Naive thymus-derived CD4-positive, alpha-beta T cell (primary cell): ENCODE measurements around the gene CHMP3. TPM values are rescaled to one million over a fixed set of nuclear protein-coding genes. Genes with fewer than 3 reads are reported as not detected.

Experiments used
- ATAC-seq: fragments of 150-1000 bp; cut with Tn5 transposase; 2 replicates; pipeline ENCODE4 v1.10.0; 2021; ENCODE audit warnings: mild to moderate bottlenecking, moderate library complexity
- CTCF ChIA-PET: fragments of 350-600 bp; sonication (Branson Sonifier 250); formaldehyde crosslinking; loops from one replicate; lab custom pipeline; 2021; ENCODE audit warnings: antibody characterized with exemption; lab: Charles Lee
- POLR2A ChIA-PET: fragments of 350-600 bp; sonication (Branson Sonifier 250); formaldehyde crosslinking; loops from one replicate; lab custom pipeline; 2021; ENCODE audit warnings: antibody characterized with exemption, inconsistent platforms; lab: Charles Lee
- DNase-seq, 9 donors: peaks; one replicate each; pipeline versions ENCODE4 v3.0.0 to v3.0.0-alpha.2; 2020 to 2022; ENCODE audit warnings: mixed read lengths in 1 of 9
- H3K27ac ChIP-seq: one replicate; pipeline ENCODE4 v1.7.0; 2013; ENCODE audit warnings: mild to moderate bottlenecking, low read depth, low read length, moderate library complexity
- H3K27me3 ChIP-seq, 2 donors: one replicate each; pipeline ENCODE4 v1.7.0; 2013; ENCODE audit warnings: low read length in 2 of 2, mild to moderate bottlenecking in 2 of 2, moderate library complexity in 2 of 2; ENCODE audit not compliant: control insufficient read depth in 2 of 2, insufficient read depth in 2 of 2
- H3K36me3 ChIP-seq, 3 experiments: 1 replicate in 2 of 3; 2 replicates in 1 of 3; pipeline ENCODE4 v1.7.0; 2013; ENCODE audit warnings: low read length in 3 of 3, mild to moderate bottlenecking in 3 of 3, moderate library complexity in 1 of 3; ENCODE audit not compliant: insufficient read depth in 3 of 3, control insufficient read depth in 2 of 3
- H3K4me1 ChIP-seq, 2 donors: one replicate each; pipeline ENCODE4 v1.7.0; 2013; ENCODE audit warnings: low read length in 2 of 2, mild to moderate bottlenecking in 2 of 2, moderate library complexity in 1 of 2; ENCODE audit not compliant: control insufficient read depth in 2 of 2, insufficient read depth in 2 of 2
- H3K4me3 ChIP-seq: 2 replicates; pipeline ENCODE4 v1.7.0; 2013; ENCODE audit warnings: mild to moderate bottlenecking, low read length
- H3K9me3 ChIP-seq, 3 experiments: 1 replicate in 2 of 3; 2 replicates in 1 of 3; pipeline ENCODE4 v1.7.0; 2013; ENCODE audit warnings: low read length in 3 of 3; ENCODE audit not compliant: control insufficient read depth in 2 of 3
- H3K27ac Mint-ChIP-seq, 9 donors: one replicate each; pipeline ENCODE4 v1.8.0; 2020 to 2022; ENCODE audit warnings: mixed read lengths in 9 of 9, mild to moderate bottlenecking in 8 of 9, moderate library complexity in 5 of 9, inconsistent platforms in 2 of 9
- H3K27me3 Mint-ChIP-seq, 5 donors: one replicate each; pipeline ENCODE4 v1.8.0; 2021 to 2022; ENCODE audit warnings: mixed read lengths in 5 of 5, mild to moderate bottlenecking in 1 of 5
- H3K36me3 Mint-ChIP-seq, 5 donors: one replicate each; pipeline ENCODE4 v1.8.0; 2020 to 2022; ENCODE audit warnings: mixed read lengths in 5 of 5, mild to moderate bottlenecking in 3 of 5, inconsistent platforms in 1 of 5
- H3K4me1 Mint-ChIP-seq, 7 donors: one replicate each; pipeline ENCODE4 v1.8.0; 2020 to 2022; ENCODE audit warnings: mixed read lengths in 7 of 7, mild to moderate bottlenecking in 3 of 7, inconsistent platforms in 1 of 7
- H3K4me3 Mint-ChIP-seq, 10 donors: one replicate each; pipeline ENCODE4 v1.8.0; 2020 to 2022; ENCODE audit warnings: mild to moderate bottlenecking in 10 of 10, mixed read lengths in 10 of 10, moderate library complexity in 6 of 10, inconsistent platforms in 2 of 10
- H3K9me3 Mint-ChIP-seq, 11 donors: one replicate each; pipeline ENCODE4 v1.8.0; 2020 to 2022; ENCODE audit warnings: mixed read lengths in 11 of 11, mild to moderate bottlenecking in 4 of 11, inconsistent platforms in 1 of 11, moderate library complexity in 1 of 11
- intact Hi-C, 2 donors: fragments of 100-400 bp; cut with micrococcal nuclease; formaldehyde crosslinking; loops; one replicate each; pipeline ENCODE4 v1.15.1; 2023
- polyA plus RNA-seq, 2 donors: library from polyadenylated mRNA; unstranded; fragments of 300-500 nt; fragmentation: Illumina TruSeq; gene quantifications; one replicate each; pipeline ENCODE4 v1.2.3, GENCODE V29; 2021
- total RNA-seq, 6 experiments: library from RNA in 5 of 6; stranded (reverse) in 5 of 6; gene quantifications; 1 replicate in 5 of 6; 2 replicates in 1 of 6; pipeline ENCODE4 v1.2.3 and lab custom pipeline; 2021 to 2026

The CHMP3 gene
- total and polyA plus RNA-seq, 7 experiments from 2014 or later = 39.9 to 103 (median 90.1) TPM

GRCh38 chr2:86485103-86485502, 78.1 kb downstream of the CHMP3 start:
- H3K4me1 Mint-ChIP-seq = peaks cover 0 to 44% (median 16%) of the 10 kb centered on the region in 7 donors
- no peaks in the 10 kb centered on the region for H3K4me1 ChIP-seq
- no peaks in the 10 kb centered on the region for H3K9me3 ChIP-seq
- H3K27me3 Mint-ChIP-seq = no peaks in the 10 kb centered on the region
- H3K27ac Mint-ChIP-seq = peak overlapping the region in 8 of 9 donors; percentile 2 to 75 (median 34)
- intact Hi-C loops = loop anchor here (5.0 kb wide), 3 partner anchors 33 to 137 kb away; partner anchors contain the start of genes CHMP3 (in 1 of the 2) and RNF103 (in 1 of the 2)
- H3K27me3 ChIP-seq = no peaks in the 10 kb centered on the region
- DNase-seq = no peak
- CTCF ChIA-PET = no interaction called here
- no peak for ATAC-seq
- peak overlapping the region; percentile 11 for H3K27ac ChIP-seq
- peaks cover 65 to 97% (median 65%) of the 10 kb centered on the region in 3 experiments for H3K36me3 ChIP-seq
- POLR2A ChIA-PET = interaction anchor here (0.5 kb wide), 1 partner anchor 67 kb away, joined by 3 read pairs; no protein-coding TSS in a partner anchor
- no peak overlapping the region for H3K4me3 Mint-ChIP-seq
- H3K36me3 Mint-ChIP-seq = peaks cover 44 to 87% (median 80%) of the 10 kb centered on the region in 5 donors
- no peaks in the 10 kb centered on the region for H3K9me3 Mint-ChIP-seq
- H3K4me3 ChIP-seq = no peak overlapping the region

GRCh38 chr2:86484385-86484784, 78.9 kb downstream of the CHMP3 start:
- Mint-ChIP-seq H3K4me3 (no peak overlapping the region), H3K9me3 (no peaks in the 10 kb centered on the region), H3K27ac (peak overlapping the region in 6 of 9 donors; percentile 27 to 75 (median 41)), H3K4me1 (peaks cover 0 to 44% (median 16%) of the 10 kb centered on the region in 7 donors), H3K36me3 (peaks cover 45 to 87% (median 80%) of the 10 kb centered on the region in 5 donors), H3K27me3 (no peaks in the 10 kb centered on the region)
- Histone ChIP-seq H3K27ac (no peak overlapping the region), H3K9me3 (no peaks in the 10 kb centered on the region), H3K4me3 (no peak overlapping the region), H3K27me3 (no peaks in the 10 kb centered on the region), H3K4me1 (no peaks in the 10 kb centered on the region), H3K36me3 (peaks cover 69 to 97% (median 71%) of the 10 kb centered on the region in 3 experiments)
- intact Hi-C loops = no loop called here
- ATAC-seq (no peak), DNase-seq (no peak)
- CTCF ChIA-PET = no interaction called here
- POLR2A ChIA-PET = interaction anchor here (0.5 kb wide), 1 partner anchor 13 kb away, joined by 3 read pairs; no protein-coding TSS in a partner anchor

GRCh38 chr2:86482034-86482433, 81.2 kb downstream of the CHMP3 start:
- H3K36me3 Mint-ChIP-seq = peaks cover 54 to 88% (median 81%) of the 10 kb centered on the region in 5 donors
- no peaks in the 10 kb centered on the region for H3K27me3 Mint-ChIP-seq
- H3K27ac ChIP-seq = no peak overlapping the region
- no peaks in the 10 kb centered on the region for H3K9me3 Mint-ChIP-seq
- peaks cover 2 to 58% (median 16%) of the 10 kb centered on the region in 7 donors for H3K4me1 Mint-ChIP-seq
- H3K9me3 ChIP-seq = no peaks in the 10 kb centered on the region
- no peaks in the 10 kb centered on the region for H3K4me1 ChIP-seq
- ChIA-PET POLR2A (no interaction called here), CTCF (no interaction called here)
- DNase-seq (no peak), ATAC-seq (no peak)
- H3K27ac Mint-ChIP-seq = peak overlapping the region; percentile 37 to 84 (median 68)
- H3K4me3 ChIP-seq = no peak overlapping the region
- H3K27me3 ChIP-seq = no peaks in the 10 kb centered on the region
- peaks cover 69 to 97% (median 81%) of the 10 kb centered on the region in 3 experiments for H3K36me3 ChIP-seq
- intact Hi-C loops = no loop called here
- H3K4me3 Mint-ChIP-seq = peak overlapping the region in 1 of 10 donors; percentile 43

- no peaks in the 10 kb centered on the region for H3K4me1 ChIP-seq
- ChIA-PET POLR2A (interaction anchor here (0.6 to 1.2 kb wide), 5 partner anchors 16 to 110 kb away, joined by 3 to 12 read pairs (median 3); partner anchors contain the start of gene KDM3A), CTCF (interaction anchor here (0.7 kb wide), 1 partner anchor 35 kb away, joined by 3 read pairs; no protein-coding TSS in a partner anchor)
- Mint-ChIP-seq H3K9me3 (no peaks in the 10 kb centered on the region), H3K27me3 (no peaks in the 10 kb centered on the region), H3K36me3 (peaks cover 50 to 84% (median 70%) of the 10 kb centered on the region in 5 donors), H3K27ac (peak overlapping the region in 7 of 9 donors; percentile 5 to 64 (median 12)), H3K4me1 (peaks cover 2 to 55% (median 24%) of the 10 kb centered on the region in 7 donors), H3K4me3 (no peak overlapping the region)
- no peaks in the 10 kb centered on the region for H3K9me3 ChIP-seq
- intact Hi-C loops = no loop called here
- H3K27ac ChIP-seq = no peak overlapping the region
- DNase-seq (no peak), ATAC-seq (no peak)
- H3K27me3 ChIP-seq = no peaks in the 10 kb centered on the region
- H3K4me3 ChIP-seq = no peak overlapping the region
- peaks cover 61 to 96% (median 68%) of the 10 kb centered on the region in 3 experiments for H3K36me3 ChIP-seq
Measured at GRCh38 chr2:86480105-86480504, 83.1 kb downstream of the CHMP3 start.

GRCh38 chr2:86477349-86477748, 85.9 kb downstream of the CHMP3 start:
- intact Hi-C loops = no loop called here
- H3K27me3 Mint-ChIP-seq = no peaks in the 10 kb centered on the region
- CTCF ChIA-PET = no interaction called here

GRCh38 chr2:86476918-86477317, 86.3 kb downstream of the CHMP3 start:
- H3K36me3 ChIP-seq = peaks cover 36 to 92% (median 44%) of the 10 kb centered on the region in 3 experiments
- H3K36me3 Mint-ChIP-seq = peaks cover 30 to 75% (median 62%) of the 10 kb centered on the region in 5 donors
- DNase-seq = no peak
- H3K4me3 Mint-ChIP-seq = no peak overlapping the region
- ChIA-PET CTCF (no interaction called here), POLR2A (interaction anchor here (0.6 kb wide), 1 partner anchor 9 kb away, joined by 7 read pairs; no protein-coding TSS in a partner anchor)
- no peaks in the 10 kb centered on the region for H3K4me1 ChIP-seq
- H3K27ac Mint-ChIP-seq = peak overlapping the region in 7 of 9 donors; percentile 9 to 65 (median 29)
- H3K27me3 ChIP-seq = no peaks in the 10 kb centered on the region
- peaks cover 11 to 43% (median 35%) of the 10 kb centered on the region in 7 donors for H3K4me1 Mint-ChIP-seq
- H3K27ac ChIP-seq = no peak overlapping the region
- intact Hi-C loops = no loop called here
- no peak overlapping the region for H3K4me3 ChIP-seq
- no peaks in the 10 kb centered on the region for H3K9me3 Mint-ChIP-seq
- no peak for ATAC-seq
- no peaks in the 10 kb centered on the region for H3K9me3 ChIP-seq
- no peaks in the 10 kb centered on the region for H3K27me3 Mint-ChIP-seq

More at GRCh38 chr2:86477349-86477748, 85.9 kb downstream of the CHMP3 start:
- Histone ChIP-seq H3K4me1 (no peaks in the 10 kb centered on the region), H3K27ac (no peak overlapping the region), H3K27me3 (no peaks in the 10 kb centered on the region), H3K4me3 (no peak overlapping the region), H3K36me3 (peaks cover 39 to 95% (median 48%) of the 10 kb centered on the region in 3 experiments), H3K9me3 (no peaks in the 10 kb centered on the region)
- Mint-ChIP-seq H3K9me3 (no peaks in the 10 kb centered on the region), H3K36me3 (peaks cover 34 to 77% (median 65%) of the 10 kb centered on the region in 5 donors), H3K4me1 (peaks cover 9 to 44% (median 33%) of the 10 kb centered on the region in 7 donors), H3K4me3 (no peak overlapping the region), H3K27ac (peak overlapping the region in 5 of 9 donors; percentile 29 to 85 (median 54))
- ATAC-seq (no peak), DNase-seq (no peak)
- POLR2A ChIA-PET = no interaction called here
